Activated CD8-positive, alpha-beta memory T cell treated with anti-CD3 and anti-CD28 coated beads, Interleukin-2, amount 10 ng/mL, durations not matched to agents 7 days and 5 days (primary cell): ENCODE results near the gene SETDB1. TPM values are rescaled to one million over a fixed set of nuclear protein-coding genes. Genes with fewer than 3 reads are reported as not detected.
A peak's percentile ranks its signal among the peaks of the same experiment; 100 is the strongest.
"Not testable (repeated sequence)": the region's sequence is repeated elsewhere in the genome, so short reads cannot be mapped to it uniquely, and the experiment has no call there.

Experiments
- ATAC-seq: fragments of 150-1000 bp; cut with Tn5 transposase; one replicate; pipeline ENCODE4 v1.10.0; 2021; ENCODE audit warnings: moderate library complexity
- CTCF ChIA-PET: fragments of 350-600 bp; sonication (Branson Sonifier 250); formaldehyde crosslinking; loops from one replicate; lab custom pipeline; 2021; ENCODE audit warnings: antibody characterized with exemption; lab: Charles Lee
- DNase-seq: peaks from one replicate; pipeline ENCODE4 v3.0.0-alpha.2; 2020
- H3K27ac Mint-ChIP-seq: one replicate; pipeline ENCODE4 v1.8.0; 2021; ENCODE audit warnings: mild to moderate bottlenecking, mixed read lengths
- H3K27me3 Mint-ChIP-seq: one replicate; pipeline ENCODE4 v1.8.0; 2021; ENCODE audit warnings: mixed read lengths
- H3K36me3 Mint-ChIP-seq: one replicate; pipeline ENCODE4 v1.8.0; 2021; ENCODE audit warnings: mild to moderate bottlenecking, mixed read lengths
- H3K4me1 Mint-ChIP-seq: one replicate; pipeline ENCODE4 v1.8.0; 2021; ENCODE audit warnings: mixed read lengths
- H3K4me3 Mint-ChIP-seq: one replicate; pipeline ENCODE4 v1.8.0; 2021; ENCODE audit warnings: mild to moderate bottlenecking, moderate library complexity, mixed read lengths
- H3K9me3 Mint-ChIP-seq: one replicate; pipeline ENCODE4 v1.8.0; 2022; ENCODE audit warnings: low read depth, mixed read lengths
- total RNA-seq, 2 experiments: library from RNA; stranded (reverse); gene quantifications; one replicate each; pipeline ENCODE4 v1.2.3, GENCODE V29; 2021

SETDB1 gene
- 10 to 100 TPM; 61.5 to 67.6 TPM for total RNA-seq

GRCh38 chr1:150926097-150926741, at the start of gene SETDB1:
TSS of gene SETDB1 (plus strand) at chr1:150926363. CDS start at chr1:150927715, 1,352 bp downstream.
- Mint-ChIP-seq H3K4me3 (peak within 1 kb of the TSS; percentile 97), H3K9me3 (peaks cover 6% of the 10 kb centered on the region), H3K4me1 (peaks cover 35% of the 10 kb centered on the region), H3K27ac (peak within 1 kb of the TSS; percentile 98), H3K36me3 (peaks cover 36% of the 10 kb centered on the region), H3K27me3 (no peaks in the 10 kb centered on the region)
- DNase-seq (peak; percentile 98), ATAC-seq (peak; percentile 96)
- CTCF ChIA-PET, result interaction anchor here (1.0 to 1.4 kb wide), 8 partner anchors 52 to 441 kb away, joined by 3 to 6 read pairs (median 3); partner anchors contain the start of genes CTSS, MCL1 and MINDY1

GRCh38 chr1:150878931-150879330, 47.2 kb upstream of the SETDB1 start:
- H3K36me3 Mint-ChIP-seq, H3K27ac Mint-ChIP-seq, H3K27me3 Mint-ChIP-seq, H3K4me3 Mint-ChIP-seq, ATAC-seq, DNase-seq, H3K9me3 Mint-ChIP-seq: not testable (repeated sequence)
- H3K4me1 Mint-ChIP-seq, result peaks cover 41% of the 10 kb centered on the region
- CTCF ChIA-PET, result interaction anchor here (0.7 to 0.9 kb wide), 2 partner anchors 43 to 751 kb away, joined by 3 to 5 read pairs; no protein-coding TSS in a partner anchor

GRCh38 chr1:150881331-150882070, 44.7 kb upstream of the SETDB1 start:
- H3K27ac Mint-ChIP-seq, result no peak overlapping the region
- H3K4me1 Mint-ChIP-seq, result peaks cover 34% of the 10 kb centered on the region
- no peaks in the 10 kb centered on the region for H3K9me3 Mint-ChIP-seq
- peaks cover 3% of the 10 kb centered on the region for H3K36me3 Mint-ChIP-seq
- DNase-seq (no peak), ATAC-seq (no peak)
- peaks cover 2% of the 10 kb centered on the region for H3K27me3 Mint-ChIP-seq
- CTCF ChIA-PET, result interaction anchor here (0.7 kb wide), 1 partner anchor 129 kb away, joined by 3 read pairs; no protein-coding TSS in a partner anchor
- H3K4me3 Mint-ChIP-seq, result no peak overlapping the region

GRCh38 chr1:150883121-150883520, 43.0 kb upstream of the SETDB1 start:
- not testable (repeated sequence) for H3K4me3 Mint-ChIP-seq, H3K27ac Mint-ChIP-seq, H3K9me3 Mint-ChIP-seq, DNase-seq, ATAC-seq, H3K36me3 Mint-ChIP-seq, H3K27me3 Mint-ChIP-seq
- CTCF ChIA-PET, result interaction anchor here (0.8 kb wide), 1 partner anchor 39 kb away, joined by 4 read pairs; no protein-coding TSS in a partner anchor
- H3K4me1 Mint-ChIP-seq, result peaks cover 32% of the 10 kb centered on the region

- peaks cover 2% of the 10 kb centered on the region for H3K27me3 Mint-ChIP-seq
- no peak within 1 kb of the TSS for H3K4me3 Mint-ChIP-seq
- peaks cover 51% of the 10 kb centered on the region for H3K4me1 Mint-ChIP-seq
- H3K27ac Mint-ChIP-seq, result no peak within 1 kb of the TSS
- peaks cover 10% of the 10 kb centered on the region for H3K36me3 Mint-ChIP-seq
- DNase-seq, result no peak
- peaks cover 2% of the 10 kb centered on the region for H3K9me3 Mint-ChIP-seq
- ATAC-seq, result no peak
- CTCF ChIA-PET, result interaction anchor here (1.3 kb wide), 1 partner anchor 123 kb away, joined by 4 read pairs; no protein-coding TSS in a partner anchor
These were observed 39.1 kb upstream of the SETDB1 start, which contains the start of gene CTXND2 for GRCh38 chr1:150887018-150887417. TSS of gene CTXND2 (plus strand) at chr1:150887136. CDS start at chr1:150912315, 25,179 bp downstream.

- CTCF ChIA-PET, result interaction anchor here (3.8 kb wide), 1 partner anchor 33 kb away, joined by 22 read pairs; no protein-coding TSS in a partner anchor
- peaks cover 42% of the 10 kb centered on the region for H3K4me1 Mint-ChIP-seq
- no peaks in the 10 kb centered on the region for H3K27me3 Mint-ChIP-seq
- H3K4me3 Mint-ChIP-seq, result no peak overlapping the region
- DNase-seq (no peak), ATAC-seq (no peak)
- peaks cover 2% of the 10 kb centered on the region for H3K9me3 Mint-ChIP-seq
- no peak overlapping the region for H3K27ac Mint-ChIP-seq
- peaks cover 10% of the 10 kb centered on the region for H3K36me3 Mint-ChIP-seq
These were observed 37.4 kb upstream of the SETDB1 start for GRCh38 chr1:150888727-150889126.

- H3K27me3 Mint-ChIP-seq, result no peaks in the 10 kb centered on the region
- no peak for DNase-seq
- H3K27ac Mint-ChIP-seq, result peak overlapping the region; percentile 82
- H3K4me1 Mint-ChIP-seq, result peaks cover 38% of the 10 kb centered on the region
- CTCF ChIA-PET, result interaction anchor here (0.5 to 3.8 kb wide), 6 partner anchors 20 to 565 kb away, joined by 3 to 22 read pairs (median 3); no protein-coding TSS in a partner anchor
- H3K9me3 Mint-ChIP-seq, result peaks cover 2% of the 10 kb centered on the region
- H3K4me3 Mint-ChIP-seq, result peak overlapping the region; percentile 35
- peaks cover 10% of the 10 kb centered on the region for H3K36me3 Mint-ChIP-seq
- peak; percentile 85 for ATAC-seq
These were observed 36.1 kb upstream of the SETDB1 start for GRCh38 chr1:150890033-150890416.

- H3K27me3 Mint-ChIP-seq, result peaks cover 9% of the 10 kb centered on the region
- CTCF ChIA-PET, result interaction anchor here (2.2 kb wide), 1 partner anchor 29 kb away, joined by 10 read pairs; no protein-coding TSS in a partner anchor
These were observed 32.7 kb upstream of the SETDB1 start for GRCh38 chr1:150893336-150893913.

GRCh38 chr1:150895618-150896017, 30.5 kb upstream of the SETDB1 start:
- Mint-ChIP-seq H3K27me3 (peaks cover 14% of the 10 kb centered on the region), H3K4me3 (no peak overlapping the region), H3K4me1 (peaks cover 9% of the 10 kb centered on the region), H3K27ac (no peak overlapping the region), H3K9me3 (no peaks in the 10 kb centered on the region), H3K36me3 (no peaks in the 10 kb centered on the region)
- CTCF ChIA-PET, result interaction anchor here (0.6 kb wide), 1 partner anchor 55 kb away, joined by 3 read pairs; no protein-coding TSS in a partner anchor
- no peak for DNase-seq
- ATAC-seq, result no peak

More at GRCh38 chr1:150893336-150893913, 32.7 kb upstream of the SETDB1 start:
- Mint-ChIP-seq H3K36me3 (peaks cover 3% of the 10 kb centered on the region), H3K4me1 (peaks cover 26% of the 10 kb centered on the region), H3K27ac (no peak overlapping the region), H3K4me3 (no peak overlapping the region), H3K9me3 (peaks cover 2% of the 10 kb centered on the region)
- no peak for ATAC-seq
- DNase-seq, result no peak

GRCh38 chr1:150899795-150900194, 26.4 kb upstream of the SETDB1 start:
- not testable (repeated sequence) for H3K4me1 Mint-ChIP-seq, H3K36me3 Mint-ChIP-seq, DNase-seq, H3K27ac Mint-ChIP-seq, ATAC-seq, H3K4me3 Mint-ChIP-seq, H3K9me3 Mint-ChIP-seq
- peaks cover 14% of the 10 kb centered on the region for H3K27me3 Mint-ChIP-seq
- CTCF ChIA-PET, result interaction anchor here (0.8 to 0.9 kb wide), 2 partner anchors 22 to 23 kb away, joined by 3 to 5 read pairs; no protein-coding TSS in a partner anchor

- CTCF ChIA-PET, result interaction anchor here (1.7 kb wide), 1 partner anchor 152 kb away, joined by 4 read pairs; no protein-coding TSS in a partner anchor
- DNase-seq, result no peak
- ATAC-seq, result no peak
- Mint-ChIP-seq H3K27ac (no peak overlapping the region), H3K4me1 (peaks cover 2% of the 10 kb centered on the region), H3K4me3 (no peak overlapping the region), H3K27me3 (peaks cover 4% of the 10 kb centered on the region), H3K9me3 (no peaks in the 10 kb centered on the region), H3K36me3 (no peaks in the 10 kb centered on the region)
These were observed 23.8 kb upstream of the SETDB1 start for GRCh38 chr1:150902346-150902745.

- Mint-ChIP-seq H3K9me3 (no peaks in the 10 kb centered on the region), H3K27me3 (peaks cover 4% of the 10 kb centered on the region), H3K4me3 (no peak overlapping the region), H3K27ac (no peak overlapping the region), H3K36me3 (no peaks in the 10 kb centered on the region), H3K4me1 (peaks cover 2% of the 10 kb centered on the region)
- DNase-seq (no peak), ATAC-seq (no peak)
- CTCF ChIA-PET, result interaction anchor here (1.7 kb wide), 1 partner anchor 152 kb away, joined by 4 read pairs; no protein-coding TSS in a partner anchor
These were observed 23.4 kb upstream of the SETDB1 start for GRCh38 chr1:150902751-150903150.
